GM10266 (cell line): ENCODE measurements around the gene SNX8.

Experiments
- DNase-seq: peaks from one replicate; pipeline ENCODE4 v3.0.0; 2012; ENCODE audit errors: extremely low spot score
- CTCF ChIP-seq: IDR thresholded peaks from 2 replicates; pipeline ENCODE4 v1.5.1; 2012; ENCODE audit warnings: mild to moderate bottlenecking, low read depth; ENCODE audit not compliant: control insufficient read depth, insufficient read depth; ENCODE audit errors: missing control alignments

The SNX8 gene

DNA sequence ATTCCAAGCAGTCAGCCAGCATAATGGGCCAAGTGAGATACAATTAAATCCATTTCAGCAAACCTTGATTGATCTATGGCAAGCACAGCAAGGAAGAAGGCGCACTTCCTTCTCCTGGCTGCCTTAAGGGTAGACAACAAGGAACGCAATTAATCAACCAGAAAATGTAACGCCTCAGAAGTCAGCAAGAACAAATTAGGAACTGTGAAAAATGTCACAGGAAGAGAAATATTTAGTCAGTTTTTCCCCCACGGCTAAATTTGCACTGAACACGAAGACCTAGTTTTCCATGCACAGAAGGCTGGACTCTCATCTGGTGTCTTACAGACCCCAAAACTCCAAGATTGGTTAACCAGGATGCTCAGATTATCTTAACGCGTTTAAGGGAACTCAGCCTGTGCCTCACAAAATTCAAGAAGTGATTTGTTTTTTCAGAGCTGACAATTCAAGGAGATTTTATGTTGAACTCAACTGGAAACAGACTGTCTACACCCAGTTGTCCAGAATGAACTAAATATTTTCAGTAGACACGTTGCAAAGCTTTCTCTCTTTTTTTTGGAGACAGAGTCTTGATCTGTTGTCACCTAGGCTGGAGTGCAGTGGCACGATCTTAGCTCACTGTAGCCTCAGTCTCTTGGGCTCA lies 14.2 kb downstream of the SNX8 start:
- TF ChIP-seq CTCF, result no peak
- DNase-seq, result no peak

GRCh38 chr7:2299131-2299829 lies 15.0 kb downstream of the SNX8 start:
- DNase-seq, result peak; percentile 80

GRCh38 chr7:2296832-2297231 lies 17.4 kb downstream of the SNX8 start:
- TF ChIP-seq CTCF, result no peak
- DNase-seq, result no peak

More at GRCh38 chr7:2299131-2299829, 15.0 kb downstream of the SNX8 start:
- no peak for TF ChIP-seq CTCF

- TF ChIP-seq CTCF, result no peak
- DNase-seq, result no peak
Observed at GRCh38 chr7:2295936-2296620, 18.2 kb downstream of the SNX8 start.

- TF ChIP-seq CTCF, result no peak
- DNase-seq, result no peak
Observed at GRCh38 chr7:2290877-2291276, 23.4 kb downstream of the SNX8 start.

DNA sequence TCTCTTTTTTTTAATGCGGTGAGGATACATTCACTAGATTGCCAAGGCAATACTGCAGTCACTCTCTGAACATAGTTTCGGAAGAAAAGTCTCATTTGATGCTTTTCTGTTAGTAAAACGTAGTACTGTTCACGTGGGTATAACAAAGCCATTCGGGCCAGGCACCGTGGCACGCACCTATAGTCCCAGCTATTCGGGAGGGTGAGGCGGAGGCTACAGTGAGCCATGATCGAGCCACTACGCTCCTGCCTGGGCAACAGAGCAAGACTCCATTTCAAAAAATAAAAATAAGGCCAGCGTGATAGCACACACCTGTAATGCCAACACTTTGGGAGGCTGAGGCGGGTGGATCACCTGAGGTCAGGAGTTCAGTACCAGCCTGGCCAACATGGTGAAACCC lies 24.6 kb downstream of the SNX8 start:
- DNase-seq, result no peak
- TF ChIP-seq CTCF, result no peak
